ENCODE data around the gene DLST.

DNA sequence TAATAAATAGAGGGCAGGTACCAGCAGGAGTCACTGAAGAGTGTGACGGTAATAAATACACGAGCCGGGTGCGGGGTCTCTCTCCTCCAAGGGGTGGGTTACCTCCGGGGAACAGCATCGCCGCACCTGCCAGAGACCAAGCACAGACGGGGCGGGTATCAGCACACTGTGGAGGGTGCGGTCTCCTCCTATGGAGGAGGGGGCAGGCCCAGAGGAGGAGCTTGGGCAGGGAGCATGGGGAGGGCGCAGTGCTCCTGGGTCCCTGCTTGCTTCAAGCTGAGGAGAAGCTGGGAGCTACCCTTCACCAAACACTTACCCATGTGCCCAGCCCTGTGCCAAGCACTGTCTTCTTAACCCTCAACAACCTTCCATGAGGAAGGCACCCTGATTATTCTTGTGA lies 60.9 kb downstream of the DLST start:
- TF ChIP-seq, protein P1, sequence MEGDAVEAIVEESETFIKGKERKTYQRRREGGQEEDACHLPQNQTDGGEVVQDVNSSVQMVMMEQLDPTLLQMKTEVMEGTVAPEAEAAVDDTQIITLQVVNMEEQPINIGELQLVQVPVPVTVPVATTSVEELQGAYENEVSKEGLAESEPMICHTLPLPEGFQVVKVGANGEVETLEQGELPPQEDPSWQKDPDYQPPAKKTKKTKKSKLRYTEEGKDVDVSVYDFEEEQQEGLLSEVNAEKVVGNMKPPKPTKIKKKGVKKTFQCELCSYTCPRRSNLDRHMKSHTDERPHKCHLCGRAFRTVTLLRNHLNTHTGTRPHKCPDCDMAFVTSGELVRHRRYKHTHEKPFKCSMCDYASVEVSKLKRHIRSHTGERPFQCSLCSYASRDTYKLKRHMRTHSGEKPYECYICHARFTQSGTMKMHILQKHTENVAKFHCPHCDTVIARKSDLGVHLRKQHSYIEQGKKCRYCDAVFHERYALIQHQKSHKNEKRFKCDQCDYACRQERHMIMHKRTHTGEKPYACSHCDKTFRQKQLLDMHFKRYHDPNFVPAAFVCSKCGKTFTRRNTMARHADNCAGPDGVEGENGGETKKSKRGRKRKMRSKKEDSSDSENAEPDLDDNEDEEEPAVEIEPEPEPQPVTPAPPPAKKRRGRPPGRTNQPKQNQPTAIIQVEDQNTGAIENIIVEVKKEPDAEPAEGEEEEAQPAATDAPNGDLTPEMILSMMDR (IDR thresholded peaks at IDR 0.05) = no peak
- no peak for TF ChIP-seq POLR2A (IDR thresholded peaks at IDR 0.05)
